ENCODE results near the gene GRIN2C.

DNA sequence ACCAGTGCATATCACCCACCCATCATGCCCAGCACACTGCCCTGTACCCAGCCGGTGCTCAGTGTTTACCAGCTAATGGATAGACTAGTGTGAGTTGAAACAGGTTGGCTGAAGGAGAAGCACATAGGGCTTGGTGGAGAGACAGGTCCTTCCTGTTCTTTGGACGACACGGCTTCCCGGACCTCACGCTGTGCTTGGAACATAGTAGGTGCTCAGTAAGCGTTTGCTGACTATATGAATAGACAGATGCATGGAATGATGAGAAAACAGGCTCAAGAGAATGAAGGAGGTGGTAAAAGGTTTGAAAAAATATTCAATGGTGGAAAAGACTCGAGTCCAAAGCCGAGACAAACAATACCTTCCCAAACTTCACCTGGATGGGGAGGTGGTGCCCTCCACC, 40.5 kb upstream of the GRIN2C start:
- TF ChIP-seq, protein P1, sequence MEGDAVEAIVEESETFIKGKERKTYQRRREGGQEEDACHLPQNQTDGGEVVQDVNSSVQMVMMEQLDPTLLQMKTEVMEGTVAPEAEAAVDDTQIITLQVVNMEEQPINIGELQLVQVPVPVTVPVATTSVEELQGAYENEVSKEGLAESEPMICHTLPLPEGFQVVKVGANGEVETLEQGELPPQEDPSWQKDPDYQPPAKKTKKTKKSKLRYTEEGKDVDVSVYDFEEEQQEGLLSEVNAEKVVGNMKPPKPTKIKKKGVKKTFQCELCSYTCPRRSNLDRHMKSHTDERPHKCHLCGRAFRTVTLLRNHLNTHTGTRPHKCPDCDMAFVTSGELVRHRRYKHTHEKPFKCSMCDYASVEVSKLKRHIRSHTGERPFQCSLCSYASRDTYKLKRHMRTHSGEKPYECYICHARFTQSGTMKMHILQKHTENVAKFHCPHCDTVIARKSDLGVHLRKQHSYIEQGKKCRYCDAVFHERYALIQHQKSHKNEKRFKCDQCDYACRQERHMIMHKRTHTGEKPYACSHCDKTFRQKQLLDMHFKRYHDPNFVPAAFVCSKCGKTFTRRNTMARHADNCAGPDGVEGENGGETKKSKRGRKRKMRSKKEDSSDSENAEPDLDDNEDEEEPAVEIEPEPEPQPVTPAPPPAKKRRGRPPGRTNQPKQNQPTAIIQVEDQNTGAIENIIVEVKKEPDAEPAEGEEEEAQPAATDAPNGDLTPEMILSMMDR (IDR thresholded peaks at IDR 0.05) = no peak
- TF ChIP-seq POLR2A (IDR thresholded peaks at IDR 0.05) (no peak), POLR2AphosphoS5 (IDR thresholded peaks at IDR 0.05) (no peak)

All from prostate gland (tissue), 2 donors.